HepG2 (cell line): Measurements from ENCODE around the gene ASAP2.

Experiments used
- ARNT ChIP-seq: fragments of 450-650 bp; IDR thresholded peaks from 2 replicates; pipeline ENCODE4 v1.6.1; 2017
- ATF2 ChIP-seq: sonication (generic); formaldehyde crosslinking; IDR thresholded peaks from 2 replicates; pipeline ENCODE4 v1.4.0; 2020; ENCODE audit warnings: missing genetic modification reagents
- BCL3 ChIP-seq: sonication (generic); formaldehyde crosslinking; IDR thresholded peaks from 2 replicates; pipeline ENCODE4 v1.5.1; 2020; ENCODE audit warnings: mild to moderate bottlenecking, missing genetic modification reagents, moderate library complexity
- BRF2 ChIP-seq: sonication (generic); formaldehyde crosslinking; IDR thresholded peaks from 2 replicates; pipeline ENCODE4 v1.8.1; 2022; ENCODE audit warnings: mild to moderate bottlenecking, missing genetic modification reagents
- CREB1 ChIP-seq, 2 experiments: fragments of 450-650 bp in 1 of 2; IDR thresholded peaks; 2 replicates each; pipeline ENCODE4 v1.6.1; 2016 to 2017; ENCODE audit warnings: control low read depth in 1 of 2, mild to moderate bottlenecking in 1 of 2, missing compliant biosample characterization in 1 of 2, missing genetic modification characterization in 1 of 2
- CTCF ChIP-seq: sonication (generic); formaldehyde crosslinking; IDR thresholded peaks from 2 replicates; pipeline ENCODE4 v1.5.0; 2020; ENCODE audit warnings: mild to moderate bottlenecking, missing genetic modification reagents, moderate library complexity
- HNRNPH1 ChIP-seq: fragments of 200-400 bp; formaldehyde crosslinking; optimal IDR thresholded peaks from 2 replicates; pipeline ENCODE3; 2017; ENCODE audit warnings: mild to moderate bottlenecking, low read depth, low read length
- KAT8 ChIP-seq: IDR thresholded peaks from 2 replicates; pipeline ENCODE4 v1.6.1; 2016; ENCODE audit warnings: missing genetic modification reagents, missing compliant biosample characterization
- NR1H2 ChIP-seq: sonication (generic); formaldehyde crosslinking; IDR thresholded peaks from 2 replicates; pipeline ENCODE4 v1.8.1; 2022; ENCODE audit warnings: low read depth, missing genetic modification reagents, borderline replicate concordance
- REST ChIP-seq, 2 experiments: IDR thresholded peaks; 2 replicates each; pipeline ENCODE4 v1.6.1; 2011 to 2012; ENCODE audit warnings: low read length in 2 of 2, borderline replicate concordance in 1 of 2, low read depth in 1 of 2, mild to moderate bottlenecking in 1 of 2, moderate library complexity in 1 of 2
- ZFX ChIP-seq: sonication (generic); formaldehyde crosslinking; IDR thresholded peaks from 2 replicates; pipeline ENCODE4 v1.4.0; 2020; ENCODE audit warnings: mild to moderate bottlenecking, low read depth, missing genetic modification reagents, moderate library complexity

- no peak for TF ChIP-seq BRF2 (CRISPR knock-in tag)
- TF ChIP-seq REST (IDR thresholded peaks at IDR 0.05; ENCODE audit: borderline replicate concordance in 1 of 2, low read depth in 1 of 2, low read length in 2 of 2): no peak
- no peak for TF ChIP-seq NR1H2 (CRISPR knock-in tag)
- no peak for TF ChIP-seq BCL3 (CRISPR knock-in tag)
- no peak for TF ChIP-seq ARNT
- no peak for TF ChIP-seq HNRNPH1
- no peak for TF ChIP-seq CTCF (CRISPR knock-in tag)
- TF ChIP-seq ZFX (CRISPR knock-in tag): no peak
- no peak for TF ChIP-seq CREB1 (IDR thresholded peaks at IDR 0.05)
- TF ChIP-seq CREB1 (CRISPR knock-in tag; IDR thresholded peaks at IDR 0.05): peak; percentile 61
- TF ChIP-seq KAT8: peak; percentile 57; the same call in 1 of the 2 replicates
- TF ChIP-seq ATF2: no peak
Observed at GRCh38 chr2:9327873-9328352, 121.3 kb downstream of the ASAP2 start.
